Caco-2 (cell line): ENCODE data around the gene DMRTC2. TPM values are rescaled to one million over a fixed set of nuclear protein-coding genes. Genes with fewer than 3 reads are reported as not detected.

Source experiments
- BruUV-seq: library from RNA; stranded (reverse); fragments of 400-500 nt; replicated peaks from 2 replicates; lab custom pipeline; 2021; lab: Mats Ljungman, UMichigan
- CTCF ChIA-PET: fragments of 300-600 bp; sonication (Branson Sonifier 250); formaldehyde crosslinking; loops from one replicate; lab custom pipeline; 2022; ENCODE audit warnings: antibody characterized with exemption; lab: Charles Lee
- POLR2A ChIA-PET: fragments of 300-600 bp; sonication (Branson Sonifier 250); formaldehyde crosslinking; loops from one replicate; lab custom pipeline; 2022; ENCODE audit warnings: antibody characterized with exemption; lab: Charles Lee
- DNase-seq, 2 experiments: peaks; one replicate each; pipeline versions ENCODE4 v3.0.0 to v3.0.0-alpha.2; 2020 to 2022
- H3K27me3 ChIP-seq: replicated peaks from 2 replicates; pipeline ENCODE4 v1.6.0; 2011; ENCODE audit warnings: low read length; ENCODE audit not compliant: control insufficient read depth, insufficient read depth
- H3K36me3 ChIP-seq: 2 replicates; pipeline ENCODE4 v1.5.1; 2011; ENCODE audit warnings: low read length; ENCODE audit not compliant: control insufficient read depth, insufficient read depth
- H3K4me1 ChIP-seq: fragments of 250-450 bp; sonication (Bioruptor Pico); 2 replicates; pipeline ENCODE4 v1.5.1; 2020; ENCODE audit warnings: mild to moderate bottlenecking
- H3K4me3 ChIP-seq: 2 replicates; pipeline ENCODE4 v1.5.1; 2011; ENCODE audit warnings: low read depth, mild to moderate bottlenecking, control low read depth, low read length
- H3K9me3 ChIP-seq: fragments of 250-450 bp; sonication (Bioruptor Pico); 2 replicates; pipeline ENCODE4 v1.5.1; 2020; ENCODE audit warnings: mild to moderate bottlenecking, moderate library complexity
- H3K27ac Mint-ChIP-seq: one replicate; pipeline ENCODE4 v1.8.0; 2022; ENCODE audit warnings: mixed read lengths; ENCODE audit not compliant: unreplicated experiment
- H3K27me3 Mint-ChIP-seq: one replicate; pipeline ENCODE4 v1.8.0; 2022; ENCODE audit warnings: mixed read lengths; ENCODE audit not compliant: insufficient read depth, unreplicated experiment
- H3K36me3 Mint-ChIP-seq: one replicate; pipeline ENCODE4 v1.8.0; 2022; ENCODE audit warnings: mild to moderate bottlenecking, mixed read lengths; ENCODE audit not compliant: insufficient read depth, unreplicated experiment
- H3K4me1 Mint-ChIP-seq: one replicate; pipeline ENCODE4 v1.8.0; 2022; ENCODE audit warnings: low read depth, mixed read lengths; ENCODE audit not compliant: unreplicated experiment
- H3K4me3 Mint-ChIP-seq: one replicate; pipeline ENCODE4 v1.8.0; 2022; ENCODE audit warnings: mild to moderate bottlenecking, moderate library complexity, mixed read lengths; ENCODE audit not compliant: unreplicated experiment
- H3K9me3 Mint-ChIP-seq: one replicate; pipeline ENCODE4 v1.8.0; 2022; ENCODE audit warnings: mixed read lengths; ENCODE audit not compliant: unreplicated experiment
- CTCF ChIP-seq, 2 experiments: fragments of 200-600 bp in 1 of 2; IDR thresholded peaks; 1 replicate in 1 of 2; 2 replicates in 1 of 2; pipeline versions ENCODE4 v1.5.1 to v1.8.0; 2011 to 2022; ENCODE audit warnings: antibody characterized with exemption in 1 of 2, control low read depth in 1 of 2, inconsistent platforms in 1 of 2, low read depth in 1 of 2, low read length in 1 of 2, mild to moderate bottlenecking in 1 of 2, moderate library complexity in 1 of 2; ENCODE audit not compliant: insufficient read depth in 1 of 2, severe bottlenecking in 1 of 2, unreplicated experiment in 1 of 2
- intact Hi-C: fragments of 100-400 bp; cut with micrococcal nuclease; formaldehyde crosslinking; loops from one replicate; pipeline ENCODE4 v1.10.0; 2022; ENCODE audit not compliant: unreplicated experiment
- total RNA-seq: library from RNA; stranded (reverse); gene quantifications from 2 replicates; pipeline ENCODE4 v1.2.3, GENCODE V29; 2022

The DMRTC2 gene
- total RNA-seq, 1 experiment from 2014 or later = not detected

- Mint-ChIP-seq H3K4me1 (peaks cover 16% of the 10 kb centered on the region), H3K27me3 (peaks cover 9% of the 10 kb centered on the region), H3K4me3 (no peak overlapping the region), H3K36me3 (no peaks in the 10 kb centered on the region), H3K9me3 (peaks cover 11% of the 10 kb centered on the region), H3K27ac (no peak overlapping the region)
- BruUV-seq = no TSS peak
- no peak for DNase-seq
- Histone ChIP-seq H3K9me3 (peaks cover 5% of the 10 kb centered on the region; the same call in 1 of the 2 replicates), H3K27me3 (no peaks in the 10 kb centered on the region), H3K4me1 (peaks cover 12% of the 10 kb centered on the region), H3K36me3 (no peaks in the 10 kb centered on the region), H3K4me3 (no peak overlapping the region)
- intact Hi-C loops = no loop called here
- TF ChIP-seq CTCF (IDR thresholded peaks at IDR 0.05; ENCODE audit: insufficient read depth in 1 of 2, low read depth in 1 of 2, low read length in 1 of 2, severe bottlenecking in 1 of 2, unreplicated experiment in 1 of 2) = no peak
- POLR2A ChIA-PET = no interaction called here
- CTCF ChIA-PET = interaction anchor here (0.6 to 1.1 kb wide), 2 partner anchors 156 to 450 kb away, joined by 3 to 7 read pairs; no protein-coding TSS in a partner anchor
Measured at GRCh38 chr19:41802770-41803169, 42.1 kb upstream of the DMRTC2 start.

GRCh38 chr19:41804336-41804735, 40.5 kb upstream of the DMRTC2 start:
- Mint-ChIP-seq H3K27me3 (peaks cover 9% of the 10 kb centered on the region), H3K4me1 (peaks cover 13% of the 10 kb centered on the region), H3K4me3 (no peak overlapping the region), H3K9me3 (peaks cover 11% of the 10 kb centered on the region), H3K27ac (no peak overlapping the region), H3K36me3 (no peaks in the 10 kb centered on the region)
- Histone ChIP-seq H3K4me3 (no peak overlapping the region), H3K4me1 (peaks cover 7% of the 10 kb centered on the region), H3K9me3 (peaks cover 5% of the 10 kb centered on the region; the same call in 1 of the 2 replicates), H3K27me3 (no peaks in the 10 kb centered on the region), H3K36me3 (no peaks in the 10 kb centered on the region)
- intact Hi-C loops = no loop called here
- no TSS peak for BruUV-seq
- no peak for DNase-seq
- TF ChIP-seq CTCF (IDR thresholded peaks at IDR 0.05; ENCODE audit: insufficient read depth in 1 of 2, low read depth in 1 of 2, low read length in 1 of 2, severe bottlenecking in 1 of 2, unreplicated experiment in 1 of 2) = no peak
- POLR2A ChIA-PET = no interaction called here
- CTCF ChIA-PET = no interaction called here

GRCh38 chr19:41807176-41807575, 37.7 kb upstream of the DMRTC2 start:
- H3K9me3 Mint-ChIP-seq = no peaks in the 10 kb centered on the region
- H3K27ac Mint-ChIP-seq = no peak overlapping the region
- peaks cover 9% of the 10 kb centered on the region for H3K27me3 Mint-ChIP-seq
- H3K36me3 Mint-ChIP-seq = no peaks in the 10 kb centered on the region
- no peaks in the 10 kb centered on the region for H3K4me1 Mint-ChIP-seq
- no peaks in the 10 kb centered on the region for H3K9me3 ChIP-seq
- H3K27me3 ChIP-seq = no peaks in the 10 kb centered on the region
- no peak for DNase-seq
- no peak overlapping the region for H3K4me3 ChIP-seq
- no peak for TF ChIP-seq CTCF (IDR thresholded peaks at IDR 0.05; ENCODE audit: insufficient read depth in 1 of 2, low read depth in 1 of 2, low read length in 1 of 2, severe bottlenecking in 1 of 2, unreplicated experiment in 1 of 2)
- BruUV-seq = no TSS peak
- ChIA-PET POLR2A (no interaction called here), CTCF (no interaction called here)
- no peak overlapping the region for H3K4me3 Mint-ChIP-seq
- H3K4me1 ChIP-seq = no peaks in the 10 kb centered on the region
- intact Hi-C loops = no loop called here
- no peaks in the 10 kb centered on the region for H3K36me3 ChIP-seq
